A673 (cell line): ENCODE measurements around the gene CRB2. TPM values are rescaled to one million over a fixed set of nuclear protein-coding genes. Genes with fewer than 3 reads are reported as not detected.

Source experiments
- BruUV-seq: library from RNA; stranded (reverse); fragments of 400-500 nt; replicated peaks from 2 replicates; lab custom pipeline; 2021; lab: Mats Ljungman, UMichigan
- CTCF ChIA-PET: fragments of 300-600 bp; sonication (Branson Sonifier 250); formaldehyde crosslinking; loops from one replicate; lab custom pipeline; 2022; ENCODE audit warnings: antibody characterized with exemption; lab: Charles Lee
- POLR2A ChIA-PET: fragments of 300-600 bp; sonication (Branson Sonifier 250); formaldehyde crosslinking; loops from one replicate; lab custom pipeline; 2022; ENCODE audit warnings: antibody characterized with exemption; ENCODE audit not compliant: low non-redundant PET; lab: Charles Lee
- DNase-seq: peaks from one replicate; pipeline ENCODE4 v3.0.0-alpha.2; 2015; ENCODE audit warnings: low spot score
- H3K27ac ChIP-seq: fragments of 200-600 bp; sonication (generic); 2 replicates; pipeline ENCODE4 v1.5.1; 2016; ENCODE audit warnings: mixed run types, low read depth, mild to moderate bottlenecking, mixed read lengths, antibody characterized with exemption, low read length; ENCODE audit not compliant: poor library complexity, severe bottlenecking
- H3K27me3 ChIP-seq: fragments of 200-600 bp; sonication (generic); replicated peaks from 2 replicates; pipeline ENCODE4 v1.6.1; 2017; ENCODE audit warnings: mixed run types, low read depth, mild to moderate bottlenecking, mixed read lengths, antibody characterized with exemption, low read length; ENCODE audit not compliant: insufficient read depth, poor library complexity
- H3K36me3 ChIP-seq: fragments of 200-600 bp; sonication (generic); 2 replicates; pipeline ENCODE4 v1.6.1; 2016; ENCODE audit warnings: mixed run types, mild to moderate bottlenecking, mixed read lengths, antibody characterized with exemption, low read length; ENCODE audit not compliant: insufficient read depth, poor library complexity, severe bottlenecking
- H3K4me1 ChIP-seq: fragments of 200-600 bp; sonication (generic); 2 replicates; pipeline ENCODE4 v1.6.1; 2017; ENCODE audit warnings: mixed run types, mild to moderate bottlenecking, mixed read lengths, antibody characterized with exemption, low read length; ENCODE audit not compliant: insufficient read depth, poor library complexity, severe bottlenecking
- H3K4me3 ChIP-seq: fragments of 200-600 bp; sonication (generic); 2 replicates; pipeline ENCODE4 v1.5.1; 2016; ENCODE audit warnings: low read depth, mixed run types, mild to moderate bottlenecking, mixed read lengths, low read length; ENCODE audit not compliant: poor library complexity, severe bottlenecking
- H3K9me3 ChIP-seq: fragments of 200-600 bp; sonication (generic); 2 replicates; pipeline ENCODE4 v1.6.1; 2016; ENCODE audit warnings: mixed run types, low read depth, mild to moderate bottlenecking, mixed read lengths, antibody characterized with exemption, low read length; ENCODE audit not compliant: poor library complexity, severe bottlenecking
- EZH2 ChIP-seq: fragments of 200-600 bp; sonication (generic); IDR thresholded peaks from 2 replicates; pipeline ENCODE4 v1.6.1; 2017; ENCODE audit warnings: borderline replicate concordance, low read depth, mild to moderate bottlenecking, mixed read lengths, antibody characterized with exemption, low read length; ENCODE audit not compliant: poor library complexity, severe bottlenecking
- intact Hi-C: fragments of 100-400 bp; cut with micrococcal nuclease; formaldehyde crosslinking; loops from one replicate; pipeline ENCODE4 v1.10.0; 2022; ENCODE audit not compliant: unreplicated experiment
- total RNA-seq: library from RNA; stranded (reverse); gene quantifications from 2 replicates; pipeline ENCODE4 v1.2.3, GENCODE V29; 2021
- TF ChIP-seq, protein P1 (sequence below): fragments of 300-800, 200-600 bp; sonication (generic); conservative IDR thresholded peaks from 2 replicates; pipeline ENCODE4 v1.5.1; 2017; ENCODE audit warnings: low read depth, mild to moderate bottlenecking, antibody characterized with exemption, low read length, moderate library complexity, mixed read lengths

Gene CRB2
- total RNA-seq, 1 experiment from 2014 or later = 0.47 TPM

DNA sequence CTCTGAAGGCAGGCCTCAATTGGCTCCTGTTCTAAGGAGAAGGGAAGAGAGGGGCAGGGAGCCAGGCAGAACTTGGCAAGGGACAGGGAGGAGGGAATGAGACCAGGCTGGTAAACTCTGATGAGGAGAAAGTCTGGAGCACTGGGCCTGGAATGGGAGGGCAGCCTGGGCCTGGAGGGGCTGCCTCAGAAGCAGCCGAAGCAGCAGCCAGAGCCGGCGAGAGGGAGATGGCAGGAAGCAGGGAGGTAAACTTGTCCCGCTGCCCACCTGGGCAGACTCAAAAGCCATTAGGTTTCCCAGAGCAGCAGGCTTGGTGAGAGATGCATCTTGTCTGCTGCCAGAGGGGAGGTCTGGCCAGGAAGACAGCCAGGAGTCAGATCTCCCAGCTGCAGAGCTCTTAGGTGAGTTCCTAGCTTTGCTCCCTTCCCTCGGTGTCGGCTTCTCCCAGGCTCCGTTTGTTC, 37.0 kb upstream of the CRB2 start:
- H3K27me3 ChIP-seq = no peaks in the 10 kb centered on the region
- CTCF ChIA-PET = no interaction called here
- no TSS peak for BruUV-seq
- no peak overlapping the region for H3K4me3 ChIP-seq
- intact Hi-C loops = no loop called here
- POLR2A ChIA-PET = interaction anchor here (0.6 kb wide), 1 partner anchor 64 kb away, joined by 3 read pairs; no protein-coding TSS in a partner anchor
- peak overlapping the region; percentile 59 for H3K27ac ChIP-seq
- H3K9me3 ChIP-seq = no peaks in the 10 kb centered on the region
- H3K4me1 ChIP-seq = peaks cover 33% of the 10 kb centered on the region
- H3K36me3 ChIP-seq = no peaks in the 10 kb centered on the region
- TF ChIP-seq EZH2 = no peak
- DNase-seq = no peak

DNA sequence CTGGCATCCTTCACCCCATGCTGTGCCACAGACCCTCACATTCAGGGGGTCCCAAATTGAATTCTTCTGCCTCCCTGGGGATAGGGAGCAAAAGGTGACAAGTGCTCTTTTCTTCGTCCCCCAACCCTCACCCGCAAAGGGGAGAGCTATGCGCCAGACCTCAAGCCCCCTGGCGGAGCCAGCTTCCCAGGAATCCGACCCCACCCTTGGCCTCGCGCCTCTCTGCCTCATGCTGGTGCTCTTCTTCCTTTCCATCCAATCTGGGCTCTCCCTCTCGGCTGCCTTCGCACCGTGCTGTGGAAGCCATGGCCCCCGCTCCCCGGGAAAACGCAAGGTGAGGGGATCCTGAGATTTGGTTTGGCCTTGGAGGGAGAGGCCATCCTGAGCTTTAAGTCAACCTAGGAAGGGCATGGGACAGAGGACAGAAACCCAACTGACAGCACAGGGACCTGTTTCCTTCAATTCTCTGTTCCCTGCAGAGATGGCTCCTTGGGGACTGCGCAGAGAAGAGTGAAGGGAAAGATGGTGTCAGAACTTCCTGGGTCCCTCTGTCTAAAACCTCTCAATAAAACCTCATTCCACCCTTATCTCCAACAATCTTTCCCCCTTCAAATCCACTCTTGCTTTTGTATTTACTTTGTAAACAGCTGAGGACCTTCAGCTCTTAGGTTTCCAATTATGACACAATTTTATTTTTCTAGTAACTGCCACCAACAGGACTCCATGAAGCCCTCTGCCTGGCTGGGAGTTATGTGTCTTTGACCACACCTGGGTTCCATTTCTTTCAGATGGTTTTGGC, 36.3 kb upstream of the CRB2 start:
- BruUV-seq = no TSS peak
- Histone ChIP-seq H3K36me3 (no peaks in the 10 kb centered on the region), H3K9me3 (no peaks in the 10 kb centered on the region), H3K4me3 (no peak overlapping the region), H3K4me1 (peaks cover 33% of the 10 kb centered on the region), H3K27ac (peak overlapping the region; percentile 59), H3K27me3 (no peaks in the 10 kb centered on the region)
- TF ChIP-seq, protein P1, sequence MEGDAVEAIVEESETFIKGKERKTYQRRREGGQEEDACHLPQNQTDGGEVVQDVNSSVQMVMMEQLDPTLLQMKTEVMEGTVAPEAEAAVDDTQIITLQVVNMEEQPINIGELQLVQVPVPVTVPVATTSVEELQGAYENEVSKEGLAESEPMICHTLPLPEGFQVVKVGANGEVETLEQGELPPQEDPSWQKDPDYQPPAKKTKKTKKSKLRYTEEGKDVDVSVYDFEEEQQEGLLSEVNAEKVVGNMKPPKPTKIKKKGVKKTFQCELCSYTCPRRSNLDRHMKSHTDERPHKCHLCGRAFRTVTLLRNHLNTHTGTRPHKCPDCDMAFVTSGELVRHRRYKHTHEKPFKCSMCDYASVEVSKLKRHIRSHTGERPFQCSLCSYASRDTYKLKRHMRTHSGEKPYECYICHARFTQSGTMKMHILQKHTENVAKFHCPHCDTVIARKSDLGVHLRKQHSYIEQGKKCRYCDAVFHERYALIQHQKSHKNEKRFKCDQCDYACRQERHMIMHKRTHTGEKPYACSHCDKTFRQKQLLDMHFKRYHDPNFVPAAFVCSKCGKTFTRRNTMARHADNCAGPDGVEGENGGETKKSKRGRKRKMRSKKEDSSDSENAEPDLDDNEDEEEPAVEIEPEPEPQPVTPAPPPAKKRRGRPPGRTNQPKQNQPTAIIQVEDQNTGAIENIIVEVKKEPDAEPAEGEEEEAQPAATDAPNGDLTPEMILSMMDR = no peak
- no peak for TF ChIP-seq EZH2
- ChIA-PET CTCF (no interaction called here), POLR2A (interaction anchor here (0.6 kb wide), 1 partner anchor 64 kb away, joined by 3 read pairs; no protein-coding TSS in a partner anchor)
- intact Hi-C loops = no loop called here
- no peak for DNase-seq

DNA sequence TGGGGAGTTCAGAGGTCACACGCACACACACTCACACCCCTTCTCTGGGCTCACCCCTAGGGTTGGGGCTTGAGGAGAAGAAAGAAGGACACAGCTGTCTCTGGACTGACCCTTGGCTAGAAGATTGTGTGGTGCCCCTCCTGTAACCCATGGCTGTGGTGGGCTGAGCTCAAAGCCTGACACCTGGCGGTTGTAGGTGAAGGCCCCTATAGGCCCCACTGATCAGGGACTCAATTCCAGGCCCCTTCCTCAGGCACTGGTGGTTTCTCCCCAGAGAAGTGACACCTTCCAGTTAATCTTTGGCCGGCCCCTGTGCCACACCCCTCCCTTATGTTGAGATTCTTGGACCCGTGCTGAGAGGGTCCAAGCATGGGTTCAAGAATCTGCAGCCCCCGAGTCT, 35.2 kb upstream of the CRB2 start:
- peaks cover 33% of the 10 kb centered on the region for H3K4me1 ChIP-seq
- ChIA-PET POLR2A (no interaction called here), CTCF (no interaction called here)
- TF ChIP-seq, protein P1 = no peak
- no peak for TF ChIP-seq EZH2
- no peaks in the 10 kb centered on the region for H3K27me3 ChIP-seq
- peak overlapping the region; percentile 28 for H3K27ac ChIP-seq
- no peak for DNase-seq
- intact Hi-C loops = no loop called here
- H3K4me3 ChIP-seq = no peak overlapping the region
- no peaks in the 10 kb centered on the region for H3K9me3 ChIP-seq
- no peaks in the 10 kb centered on the region for H3K36me3 ChIP-seq
- no TSS peak for BruUV-seq
